H1 (cell line): Measurements from ENCODE around the gene PRR12. TPM values are rescaled to one million over a fixed set of nuclear protein-coding genes. Genes with fewer than 3 reads are reported as not detected.

ENCODE experiments used
- ATF2 ChIP-seq: IDR thresholded peaks from 2 replicates; pipeline ENCODE4 v1.6.1; 2012; ENCODE audit warnings: low read length, inconsistent platforms
- CHD2 ChIP-seq: IDR thresholded peaks from 2 replicates; pipeline ENCODE4 v1.6.1; 2012; ENCODE audit warnings: low read length, improper control_type of control experiment
- GABPA ChIP-seq: IDR thresholded peaks from 2 replicates; pipeline ENCODE4 v1.6.1; 2011; ENCODE audit warnings: mild to moderate bottlenecking, low read length, moderate library complexity, borderline replicate concordance; ENCODE audit not compliant: insufficient read depth
- JUND ChIP-seq: IDR thresholded peaks from 2 replicates; pipeline ENCODE4 v1.6.1; 2011; ENCODE audit warnings: mild to moderate bottlenecking, improper control_type of control experiment, low read length
- KDM1A ChIP-seq: fragments of 200-600, 300-600 bp; sonication (generic); IDR thresholded peaks from 2 replicates; pipeline ENCODE4 v1.7.1; 2016; ENCODE audit warnings: mild to moderate bottlenecking, low read length, borderline replicate concordance
- SIX5 ChIP-seq: IDR thresholded peaks from 2 replicates; pipeline ENCODE4 v1.6.1; 2011; ENCODE audit warnings: mild to moderate bottlenecking, low read depth, low read length
- TAF1 ChIP-seq: IDR thresholded peaks from 2 replicates; pipeline ENCODE4 v1.6.1; 2011; ENCODE audit warnings: mild to moderate bottlenecking, low read depth, low read length
- TBP ChIP-seq: IDR thresholded peaks from 2 replicates; pipeline ENCODE4 v1.6.1; 2011; ENCODE audit warnings: low read depth, low read length, improper control_type of control experiment
- polyA plus RNA-seq, 7 experiments: library from polyadenylated mRNA; depleted of rRNA in 3 of 7; stranded (reverse) in 5 of 7; unstranded in 2 of 7; fragments of >200 nt in 5 of 7; fragments of 200-250 nt in 2 of 7; gene quantifications; 1 replicate in 5 of 7; 2 replicates in 1 of 7; 4 replicates in 1 of 7; pipeline versions ENCODE4 v1.2.1 to v1.2.3, GENCODE V29; 2011 to 2013; ENCODE audit warnings: missing spikeins in 2 of 7, mixed read lengths in 2 of 7
- total RNA-seq: library from RNA; stranded (reverse); fragmentation: NEBNext Ultra II Directional; extraction: Animal tissue kit (Norgen Biotek cat#: 25700); gene quantifications from 2 replicates; pipeline ENCODE4 v1.2.1, GENCODE V29; 2021

PRR12 gene
- total and polyA plus RNA-seq, 2 of the 8 experiments (the other 6 are each of a cell fraction or from before 2014, with no cell fraction given) = 2.5 to 59.4 TPM

- TF ChIP-seq ATF2 (no peak), GABPA (no peak), TBP (no peak), TAF1 (no peak), KDM1A (no peak), CHD2 (no peak), JUND (no peak), SIX5 (no peak)
These were observed 55.0 kb downstream of the PRR12 start (continued) for GRCh38 chr19:49645995-49646394.
